ENCODE measurements around the gene AHNAK2.

DNA sequence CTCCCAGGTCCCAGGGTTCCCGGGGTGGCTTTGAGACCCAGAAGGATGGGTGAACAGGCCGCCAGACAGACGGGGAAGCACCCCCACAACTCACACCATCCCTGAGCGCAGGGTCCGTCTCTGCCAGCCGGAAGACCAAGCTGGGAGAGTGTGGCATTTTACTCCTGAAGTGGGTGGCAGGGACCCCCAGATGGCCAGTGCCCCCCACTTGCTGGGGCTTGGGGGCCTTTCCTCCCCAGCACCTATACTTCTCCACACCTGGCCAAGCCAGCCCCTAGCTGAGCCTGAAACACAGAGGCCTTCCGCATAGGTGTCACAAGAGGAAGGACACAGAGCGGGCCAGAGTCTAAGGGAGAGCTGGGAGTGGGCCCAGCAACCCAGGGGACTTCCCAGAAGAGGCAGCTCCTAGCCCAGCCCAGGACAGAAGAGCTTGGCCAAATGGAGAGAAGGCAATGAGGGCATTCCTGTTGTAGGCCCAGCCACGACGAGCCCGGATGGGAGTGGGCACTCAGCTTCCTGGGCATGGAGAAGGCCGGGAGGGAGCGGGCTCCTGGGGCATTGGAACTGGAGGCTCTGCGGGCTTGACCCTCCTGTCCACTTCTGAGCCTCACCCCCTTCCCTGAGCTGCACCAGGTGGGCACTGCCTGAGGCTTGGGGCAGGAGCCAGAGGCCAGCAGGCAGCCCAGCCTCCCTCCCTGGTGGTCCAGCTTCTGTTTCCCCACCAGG, 3.3 kb downstream of the AHNAK2 start:
- TF ChIP-seq, protein P1, sequence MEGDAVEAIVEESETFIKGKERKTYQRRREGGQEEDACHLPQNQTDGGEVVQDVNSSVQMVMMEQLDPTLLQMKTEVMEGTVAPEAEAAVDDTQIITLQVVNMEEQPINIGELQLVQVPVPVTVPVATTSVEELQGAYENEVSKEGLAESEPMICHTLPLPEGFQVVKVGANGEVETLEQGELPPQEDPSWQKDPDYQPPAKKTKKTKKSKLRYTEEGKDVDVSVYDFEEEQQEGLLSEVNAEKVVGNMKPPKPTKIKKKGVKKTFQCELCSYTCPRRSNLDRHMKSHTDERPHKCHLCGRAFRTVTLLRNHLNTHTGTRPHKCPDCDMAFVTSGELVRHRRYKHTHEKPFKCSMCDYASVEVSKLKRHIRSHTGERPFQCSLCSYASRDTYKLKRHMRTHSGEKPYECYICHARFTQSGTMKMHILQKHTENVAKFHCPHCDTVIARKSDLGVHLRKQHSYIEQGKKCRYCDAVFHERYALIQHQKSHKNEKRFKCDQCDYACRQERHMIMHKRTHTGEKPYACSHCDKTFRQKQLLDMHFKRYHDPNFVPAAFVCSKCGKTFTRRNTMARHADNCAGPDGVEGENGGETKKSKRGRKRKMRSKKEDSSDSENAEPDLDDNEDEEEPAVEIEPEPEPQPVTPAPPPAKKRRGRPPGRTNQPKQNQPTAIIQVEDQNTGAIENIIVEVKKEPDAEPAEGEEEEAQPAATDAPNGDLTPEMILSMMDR (IDR thresholded peaks at IDR 0.05), result no peak
- no peak for TF ChIP-seq TCF7L2 (IDR thresholded peaks at IDR 0.05; ENCODE audit: low read depth, low read length)
- TF ChIP-seq POLR2AphosphoS5 (IDR thresholded peaks at IDR 0.05; ENCODE audit: low read depth, low read length), result no peak
- TF ChIP-seq SIN3A (IDR thresholded peaks at IDR 0.05; ENCODE audit: borderline replicate concordance, insufficient read depth, low read depth, low read length), result no peak
- TF ChIP-seq, protein P2, sequence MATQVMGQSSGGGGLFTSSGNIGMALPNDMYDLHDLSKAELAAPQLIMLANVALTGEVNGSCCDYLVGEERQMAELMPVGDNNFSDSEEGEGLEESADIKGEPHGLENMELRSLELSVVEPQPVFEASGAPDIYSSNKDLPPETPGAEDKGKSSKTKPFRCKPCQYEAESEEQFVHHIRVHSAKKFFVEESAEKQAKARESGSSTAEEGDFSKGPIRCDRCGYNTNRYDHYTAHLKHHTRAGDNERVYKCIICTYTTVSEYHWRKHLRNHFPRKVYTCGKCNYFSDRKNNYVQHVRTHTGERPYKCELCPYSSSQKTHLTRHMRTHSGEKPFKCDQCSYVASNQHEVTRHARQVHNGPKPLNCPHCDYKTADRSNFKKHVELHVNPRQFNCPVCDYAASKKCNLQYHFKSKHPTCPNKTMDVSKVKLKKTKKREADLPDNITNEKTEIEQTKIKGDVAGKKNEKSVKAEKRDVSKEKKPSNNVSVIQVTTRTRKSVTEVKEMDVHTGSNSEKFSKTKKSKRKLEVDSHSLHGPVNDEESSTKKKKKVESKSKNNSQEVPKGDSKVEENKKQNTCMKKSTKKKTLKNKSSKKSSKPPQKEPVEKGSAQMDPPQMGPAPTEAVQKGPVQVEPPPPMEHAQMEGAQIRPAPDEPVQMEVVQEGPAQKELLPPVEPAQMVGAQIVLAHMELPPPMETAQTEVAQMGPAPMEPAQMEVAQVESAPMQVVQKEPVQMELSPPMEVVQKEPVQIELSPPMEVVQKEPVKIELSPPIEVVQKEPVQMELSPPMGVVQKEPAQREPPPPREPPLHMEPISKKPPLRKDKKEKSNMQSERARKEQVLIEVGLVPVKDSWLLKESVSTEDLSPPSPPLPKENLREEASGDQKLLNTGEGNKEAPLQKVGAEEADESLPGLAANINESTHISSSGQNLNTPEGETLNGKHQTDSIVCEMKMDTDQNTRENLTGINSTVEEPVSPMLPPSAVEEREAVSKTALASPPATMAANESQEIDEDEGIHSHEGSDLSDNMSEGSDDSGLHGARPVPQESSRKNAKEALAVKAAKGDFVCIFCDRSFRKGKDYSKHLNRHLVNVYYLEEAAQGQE (IDR thresholded peaks at IDR 0.05; ENCODE audit: insufficient read depth in 1 of 2, low read depth in 2 of 2, low read length in 1 of 2), result no peak
